ENCODE results near the gene WEE2.

DNA sequence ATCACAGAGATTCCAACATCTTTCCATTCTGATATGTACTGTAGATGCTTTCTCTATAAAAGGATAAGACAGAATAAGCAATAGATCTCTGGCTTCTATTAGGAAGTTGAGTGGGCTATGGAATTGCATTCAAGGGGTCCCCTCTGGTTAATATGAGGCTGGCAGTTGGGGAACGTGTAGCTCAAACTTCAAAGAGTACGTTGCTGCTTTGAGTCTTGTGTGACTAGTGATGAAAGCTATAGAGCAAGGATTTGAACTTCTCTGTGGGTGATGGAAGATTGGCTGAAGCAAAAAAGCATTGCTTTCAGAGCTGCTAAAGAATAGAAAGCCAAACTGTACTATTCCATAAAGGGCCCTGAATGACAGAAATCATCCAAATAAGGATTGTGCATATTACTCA, 6.4 kb downstream of the WEE2 start:
- TF ChIP-seq, protein P1, sequence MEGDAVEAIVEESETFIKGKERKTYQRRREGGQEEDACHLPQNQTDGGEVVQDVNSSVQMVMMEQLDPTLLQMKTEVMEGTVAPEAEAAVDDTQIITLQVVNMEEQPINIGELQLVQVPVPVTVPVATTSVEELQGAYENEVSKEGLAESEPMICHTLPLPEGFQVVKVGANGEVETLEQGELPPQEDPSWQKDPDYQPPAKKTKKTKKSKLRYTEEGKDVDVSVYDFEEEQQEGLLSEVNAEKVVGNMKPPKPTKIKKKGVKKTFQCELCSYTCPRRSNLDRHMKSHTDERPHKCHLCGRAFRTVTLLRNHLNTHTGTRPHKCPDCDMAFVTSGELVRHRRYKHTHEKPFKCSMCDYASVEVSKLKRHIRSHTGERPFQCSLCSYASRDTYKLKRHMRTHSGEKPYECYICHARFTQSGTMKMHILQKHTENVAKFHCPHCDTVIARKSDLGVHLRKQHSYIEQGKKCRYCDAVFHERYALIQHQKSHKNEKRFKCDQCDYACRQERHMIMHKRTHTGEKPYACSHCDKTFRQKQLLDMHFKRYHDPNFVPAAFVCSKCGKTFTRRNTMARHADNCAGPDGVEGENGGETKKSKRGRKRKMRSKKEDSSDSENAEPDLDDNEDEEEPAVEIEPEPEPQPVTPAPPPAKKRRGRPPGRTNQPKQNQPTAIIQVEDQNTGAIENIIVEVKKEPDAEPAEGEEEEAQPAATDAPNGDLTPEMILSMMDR (IDR thresholded peaks at IDR 0.05; ENCODE audit: low read depth, low read length) = no peak
- TF ChIP-seq EZH2phosphoT487 (IDR thresholded peaks at IDR 0.05; ENCODE audit: low read depth) = no peak
